Embryonic facial prominence (tissue), 1 donor: ENCODE measurements around the gene KCNIP1.

ENCODE experiments used
- DNase-seq: peaks from one replicate; pipeline ENCODE4 v3.0.0-alpha.2; 2016; ENCODE audit errors: extremely low spot score

The KCNIP1 gene

DNA sequence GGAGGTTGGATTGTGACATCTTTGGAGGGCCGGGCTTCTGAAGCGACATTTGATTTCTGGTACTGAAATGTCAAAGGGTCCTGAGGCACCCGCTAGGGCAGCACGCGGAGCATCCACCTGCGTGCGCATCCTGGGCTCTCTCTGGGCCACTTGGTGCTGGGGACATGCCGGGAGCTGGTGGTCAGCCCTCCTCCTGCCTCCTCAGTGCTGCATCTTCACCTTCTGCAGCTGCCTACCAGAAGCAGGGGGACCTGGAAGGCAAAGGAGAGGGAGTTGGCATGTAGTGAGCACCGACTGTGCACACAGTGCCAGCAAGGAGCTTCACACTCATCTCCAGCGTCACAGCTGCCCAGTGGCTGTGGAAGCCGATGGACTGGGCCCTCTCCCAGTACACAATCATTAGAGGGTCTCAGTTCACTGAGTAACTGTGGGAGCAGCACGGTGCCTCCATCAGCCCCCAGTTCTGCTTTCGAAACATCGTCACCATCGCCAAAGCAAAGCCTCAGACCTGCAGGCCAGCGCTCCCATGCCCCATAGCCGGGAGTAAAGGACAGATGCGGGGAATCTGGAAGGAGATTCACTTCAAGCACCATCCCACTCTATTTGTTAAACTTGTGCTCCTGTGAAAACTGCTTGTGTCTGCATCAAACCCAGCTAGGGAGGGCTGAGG, 138.4 kb downstream of the KCNIP1 start:
- no peak for DNase-seq

- DNase-seq, result no peak
These were observed 139.1 kb downstream of the KCNIP1 start for GRCh38 chr5:170642776-170643436.

- DNase-seq, result no peak
These were observed 139.8 kb downstream of the KCNIP1 start for GRCh38 chr5:170643591-170643990.

- no peak for DNase-seq
These were observed 140.7 kb downstream of the KCNIP1 start for GRCh38 chr5:170644501-170644900.

GRCh38 chr5:170648541-170648940, 144.7 kb downstream of the KCNIP1 start:
- no peak for DNase-seq

- no peak for DNase-seq
These were observed 147.0 kb downstream of the KCNIP1 start for GRCh38 chr5:170650850-170651249.

DNA sequence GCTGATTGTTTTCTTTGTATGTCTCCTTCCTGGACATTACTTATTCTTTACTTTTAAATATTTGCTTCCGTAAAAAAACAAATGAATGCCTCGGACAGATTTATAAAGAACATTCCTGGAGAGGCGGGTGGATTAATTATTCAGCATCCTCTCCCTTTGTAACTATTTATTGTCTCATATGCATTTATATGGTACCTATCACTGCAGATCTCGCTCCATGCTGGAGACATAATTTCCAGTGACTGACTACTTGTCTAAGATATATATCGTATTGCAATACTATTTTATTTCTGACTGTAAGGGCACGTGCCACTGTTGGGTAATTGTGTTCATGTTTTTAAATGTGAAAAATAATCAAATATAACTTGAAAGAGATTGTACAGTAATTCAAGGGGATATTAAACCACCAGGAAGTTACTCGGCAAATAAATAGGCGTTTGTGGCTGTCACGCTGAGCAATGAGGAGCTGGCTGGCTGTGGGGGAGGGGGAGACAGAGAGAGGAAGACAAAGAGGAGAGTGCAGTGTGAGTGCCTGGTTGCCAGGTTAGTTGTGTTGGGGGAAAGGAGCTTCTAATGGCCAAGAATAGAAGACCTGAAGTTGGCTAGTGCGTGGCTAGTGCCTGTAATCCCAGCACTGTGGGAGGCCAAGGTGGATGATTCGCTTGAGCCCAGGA, 147.9 kb downstream of the KCNIP1 start:
- no peak for DNase-seq

GRCh38 chr5:170655476-170655875, 151.7 kb downstream of the KCNIP1 start:
- DNase-seq, result no peak

DNA sequence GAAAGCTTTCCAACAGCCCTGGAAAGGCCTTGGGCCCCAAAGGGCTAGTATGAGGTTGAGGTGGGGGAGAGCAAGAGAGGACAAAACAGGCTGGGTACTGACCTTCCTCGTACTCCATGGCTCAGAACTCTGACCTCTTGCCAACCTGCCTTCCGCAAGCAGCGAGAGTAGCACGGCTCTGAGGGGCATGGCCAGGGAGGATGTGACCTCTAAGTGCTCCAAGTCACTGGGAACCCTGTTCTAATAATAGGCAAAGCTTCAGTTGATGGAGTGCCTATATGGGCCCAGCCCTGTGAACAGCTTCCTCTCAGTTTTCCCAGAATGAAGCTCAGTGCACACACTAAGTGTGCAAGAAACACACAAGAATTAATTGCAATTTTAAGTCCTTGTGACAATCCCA, 152.1 kb downstream of the KCNIP1 start:
- DNase-seq, result no peak

GRCh38 chr5:170656346-170656745, 152.5 kb downstream of the KCNIP1 start:
- DNase-seq, result no peak

- no peak for DNase-seq
These were observed 156.7 kb downstream of the KCNIP1 start for GRCh38 chr5:170660531-170660930.

- no peak for DNase-seq
These were observed 159.1 kb downstream of the KCNIP1 start for GRCh38 chr5:170662966-170663365.

DNA sequence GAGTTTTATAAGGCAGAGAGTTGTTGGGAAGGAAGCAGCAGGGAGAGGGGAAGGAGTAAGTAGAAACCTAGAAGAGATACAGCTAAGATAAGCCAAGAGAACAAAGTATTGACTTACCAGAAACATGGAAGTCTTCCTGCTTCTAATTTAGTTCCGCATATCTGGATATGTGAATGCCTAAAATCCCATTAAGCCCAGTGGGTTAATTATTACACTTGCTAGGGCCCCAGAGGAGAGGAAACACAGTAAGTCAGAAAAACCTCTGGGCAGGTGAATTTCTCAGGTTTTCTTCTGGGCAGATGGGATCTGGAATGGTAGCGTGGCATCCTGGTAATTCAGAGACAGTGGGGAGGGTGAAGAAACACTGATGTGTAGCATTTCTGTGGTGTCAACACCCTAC, 175.0 kb downstream of the KCNIP1 start:
- DNase-seq, result no peak

DNA sequence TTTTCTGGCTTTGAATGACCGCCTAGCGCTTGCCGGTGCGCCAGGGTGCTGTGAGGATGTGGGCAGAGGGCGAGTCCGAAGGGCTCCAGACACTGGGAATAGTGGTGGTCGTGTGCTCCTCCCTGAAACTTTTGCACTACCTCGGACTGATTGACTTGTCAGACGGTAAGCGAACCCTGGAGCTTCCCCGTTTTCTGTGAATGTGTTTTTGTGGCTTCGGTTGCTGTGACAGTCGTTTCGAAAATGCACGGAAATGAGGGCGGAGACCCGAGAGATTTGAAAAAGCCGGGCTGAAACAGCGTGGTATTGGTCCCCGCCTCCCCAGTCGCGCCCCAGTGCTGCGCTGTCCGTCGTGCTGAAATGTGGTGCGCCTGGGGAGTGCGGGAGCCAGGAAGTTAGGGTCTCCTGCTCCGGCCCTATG, 177.2 kb downstream of the KCNIP1 start:
- DNase-seq, result peak; percentile 29

- DNase-seq, result no peak
These were observed 187.8 kb downstream of the KCNIP1 start for GRCh38 chr5:170691657-170692056.

GRCh38 chr5:170693701-170694100, 189.9 kb downstream of the KCNIP1 start:
- no peak for DNase-seq

GRCh38 chr5:170694911-170695310, 191.1 kb downstream of the KCNIP1 start:
- DNase-seq, result no peak

GRCh38 chr5:170697031-170697430, 193.2 kb downstream of the KCNIP1 start:
- no peak for DNase-seq

DNA sequence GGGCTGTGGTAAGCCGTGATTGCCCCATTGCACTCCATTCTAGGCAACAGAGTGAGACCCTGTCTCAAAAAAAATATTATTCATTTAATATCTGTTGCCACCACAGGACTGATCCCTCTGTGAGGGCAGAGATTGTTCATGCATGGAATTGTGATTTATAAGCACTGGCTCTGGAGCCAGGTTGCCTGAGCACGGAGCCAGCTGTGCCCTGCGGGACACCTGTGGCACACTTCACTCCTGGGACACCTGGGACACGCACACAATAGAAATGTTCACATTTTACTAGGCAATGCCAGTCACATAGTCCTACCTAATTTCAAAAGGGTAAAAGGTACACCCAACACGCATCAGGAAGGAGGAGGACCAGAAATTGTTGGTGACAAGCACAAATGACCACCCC, 196.7 kb downstream of the KCNIP1 start:
- no peak for DNase-seq

DNA sequence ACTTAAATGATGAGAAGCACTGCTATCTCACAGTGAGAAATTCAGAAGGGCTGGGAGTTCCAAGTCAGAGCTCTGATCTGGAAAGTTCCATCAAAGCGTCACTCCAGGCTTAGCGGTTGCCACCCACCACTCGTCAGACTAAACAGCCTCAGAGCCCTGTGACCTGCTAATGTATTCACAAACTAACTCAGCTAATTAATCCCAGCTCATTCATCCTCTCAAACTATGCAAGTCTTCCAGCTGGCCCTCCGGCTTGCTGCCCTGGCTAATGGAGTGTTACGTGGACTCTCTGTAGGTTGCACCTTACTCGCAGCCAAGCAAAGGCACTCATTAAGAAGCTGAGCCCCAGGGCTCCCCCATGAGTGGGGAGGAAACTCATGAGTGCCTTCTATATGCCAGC, 197.5 kb downstream of the KCNIP1 start:
- DNase-seq, result no peak

DNA sequence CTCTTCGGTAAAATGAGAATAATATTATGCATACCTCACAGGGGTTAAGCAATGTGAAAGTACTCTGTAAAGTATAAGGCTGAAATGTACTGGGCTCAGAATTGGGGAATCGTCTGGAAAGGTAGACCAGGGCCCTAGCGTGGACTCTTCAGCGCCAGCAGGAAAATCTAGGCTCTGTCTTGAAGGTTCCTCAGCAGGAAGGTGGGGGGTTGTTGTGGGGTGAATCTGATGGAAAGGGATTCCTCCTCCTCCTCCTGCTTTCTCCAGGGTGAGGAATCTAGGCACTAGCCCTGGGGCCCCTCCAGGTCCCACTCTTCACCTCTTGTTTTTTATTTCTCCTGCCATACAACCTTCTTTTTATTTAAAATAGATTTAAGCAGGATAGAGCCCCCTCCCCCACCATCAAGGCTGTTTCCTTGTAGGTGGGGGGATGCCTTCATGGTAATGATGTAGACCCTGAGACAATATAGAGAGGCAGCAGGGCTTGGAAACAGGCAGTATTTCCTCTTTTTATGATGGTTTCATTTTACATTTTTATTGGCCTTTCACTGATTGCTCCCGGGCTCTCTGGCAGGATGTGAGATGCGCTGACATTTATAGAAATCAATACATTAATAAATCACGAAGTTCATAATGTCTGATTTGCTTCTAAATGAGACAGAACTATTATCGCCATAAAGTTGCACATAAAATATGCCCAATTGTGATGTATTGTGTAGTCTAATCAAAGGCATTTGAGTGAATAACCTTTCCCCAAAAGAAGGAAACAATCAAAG, 200.8 kb downstream of the KCNIP1 start:
- no peak for DNase-seq

- DNase-seq, result no peak
These were observed 205.8 kb downstream of the KCNIP1 start for GRCh38 chr5:170709640-170710039.
